Suprapubic skin (tissue), 4 donors: Measurements from ENCODE around the gene DDX25. TPM values are rescaled to one million over a fixed set of nuclear protein-coding genes. Genes with fewer than 3 reads are reported as not detected.

Experiments
- DNase-seq, 2 donors: peaks; one replicate each; pipeline ENCODE4 v3.0.0-alpha.2; 2019; ENCODE audit warnings: low spot score in 2 of 2
- H3K27ac ChIP-seq: fragments of 200-600 bp; sonication (generic); one replicate; pipeline ENCODE4 v1.5.1; 2019
- H3K27me3 ChIP-seq: fragments of 200-600 bp; sonication (generic); one replicate; pipeline ENCODE4 v1.5.1; 2019
- H3K36me3 ChIP-seq: fragments of 200-600 bp; sonication (generic); one replicate; pipeline ENCODE4 v1.5.1; 2019
- H3K4me1 ChIP-seq: fragments of 200-600 bp; sonication (generic); one replicate; pipeline ENCODE4 v1.5.1; 2019
- H3K4me3 ChIP-seq: fragments of 200-600 bp; sonication (generic); one replicate; pipeline ENCODE4 v1.5.1; 2019; ENCODE audit warnings: mild to moderate bottlenecking
- H3K9me3 ChIP-seq: fragments of 200-600 bp; sonication (generic); one replicate; pipeline ENCODE4 v1.5.1; 2019
- EP300 ChIP-seq: sonication (generic); formaldehyde crosslinking; IDR thresholded peaks from one replicate; pipeline ENCODE4 v1.6.1; 2017; ENCODE audit warnings: antibody characterized with exemption
- POLR2A ChIP-seq, 2 donors: fragments of 450-650 bp; IDR thresholded peaks; one replicate each; pipeline ENCODE4 v1.6.1; 2017; ENCODE audit warnings: antibody characterized with exemption in 2 of 2, mild to moderate bottlenecking in 2 of 2, moderate library complexity in 2 of 2
- POLR2AphosphoS5 ChIP-seq, 3 donors: sonication (generic); formaldehyde crosslinking; IDR thresholded peaks; one replicate each; pipeline ENCODE4 v1.6.1; 2017; ENCODE audit warnings: antibody characterized with exemption in 3 of 3
- WGBS: methylation state at CpG from one replicate; pipeline ENCODE4 v1.1.5; 2018; 5-methylcytosine and 5-hydroxymethylcytosine counted together
- total RNA-seq, 4 donors: library from RNA; depleted of rRNA; stranded (reverse); fragments of >200 nt; gene quantifications; one replicate each; pipeline ENCODE4 v1.1.0, GENCODE V29; 2016
- TF ChIP-seq, protein P1 (sequence below), 2 donors: fragments of 200-600 bp in 1 of 2; fragments of 450-650 bp in 1 of 2; sonication (generic) in 1 of 2; IDR thresholded peaks; one replicate each; pipeline ENCODE4 v1.5.1; 2016 to 2019; ENCODE audit warnings: antibody characterized with exemption in 2 of 2, mild to moderate bottlenecking in 1 of 2, moderate library complexity in 1 of 2

Gene DDX25
- total RNA-seq, 4 donors from 2014 or later, result 0.15 to 1.2 (median 0.32) TPM; not detected in 1

DNA sequence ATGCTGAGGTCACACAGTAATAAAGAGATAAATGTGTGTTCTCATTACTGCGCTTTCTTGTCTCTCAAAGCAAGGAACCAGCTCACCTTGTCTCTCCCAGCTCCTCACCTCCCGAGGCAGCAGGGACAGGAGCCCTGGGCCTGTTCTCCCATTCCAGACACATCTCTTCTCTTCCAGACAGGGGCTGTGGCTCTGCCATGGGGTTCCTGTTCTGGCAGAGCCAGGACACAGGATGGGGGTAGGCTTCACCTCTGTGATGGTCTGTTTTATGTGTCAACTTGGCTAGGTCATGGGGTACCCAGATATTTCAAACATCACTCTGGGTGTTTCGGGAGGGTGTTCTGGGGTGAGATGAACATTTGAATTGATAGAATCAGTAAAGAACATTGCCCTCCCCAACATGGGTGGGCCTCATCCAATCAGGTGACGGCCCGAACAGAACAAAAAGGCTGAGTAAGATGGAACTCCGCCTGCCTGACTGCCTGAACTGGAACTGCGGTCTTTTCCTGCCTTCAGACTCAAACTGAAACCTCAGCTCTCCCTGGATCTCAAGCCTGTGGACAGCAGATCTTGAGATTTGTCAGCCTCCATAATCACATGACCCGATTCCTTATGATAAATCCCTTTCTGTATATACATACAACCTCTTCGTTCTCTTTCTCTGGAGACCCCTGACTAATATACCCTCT, 39.5 kb downstream of the DDX25 start:
- 92% methylated on average over 9 of the region's 9 CpGs for WGBS
- DNase-seq, result peak in 1 of 2 donors; percentile 25
- Histone ChIP-seq H3K4me1 (peaks cover 4% of the 10 kb centered on the region), H3K27ac (no peak overlapping the region), H3K4me3 (no peak overlapping the region), H3K36me3 (no peaks in the 10 kb centered on the region), H3K9me3 (no peaks in the 10 kb centered on the region), H3K27me3 (no peaks in the 10 kb centered on the region)
- TF ChIP-seq POLR2AphosphoS5 (IDR thresholded peaks at IDR 0.05), result no peak
- TF ChIP-seq, protein P1, sequence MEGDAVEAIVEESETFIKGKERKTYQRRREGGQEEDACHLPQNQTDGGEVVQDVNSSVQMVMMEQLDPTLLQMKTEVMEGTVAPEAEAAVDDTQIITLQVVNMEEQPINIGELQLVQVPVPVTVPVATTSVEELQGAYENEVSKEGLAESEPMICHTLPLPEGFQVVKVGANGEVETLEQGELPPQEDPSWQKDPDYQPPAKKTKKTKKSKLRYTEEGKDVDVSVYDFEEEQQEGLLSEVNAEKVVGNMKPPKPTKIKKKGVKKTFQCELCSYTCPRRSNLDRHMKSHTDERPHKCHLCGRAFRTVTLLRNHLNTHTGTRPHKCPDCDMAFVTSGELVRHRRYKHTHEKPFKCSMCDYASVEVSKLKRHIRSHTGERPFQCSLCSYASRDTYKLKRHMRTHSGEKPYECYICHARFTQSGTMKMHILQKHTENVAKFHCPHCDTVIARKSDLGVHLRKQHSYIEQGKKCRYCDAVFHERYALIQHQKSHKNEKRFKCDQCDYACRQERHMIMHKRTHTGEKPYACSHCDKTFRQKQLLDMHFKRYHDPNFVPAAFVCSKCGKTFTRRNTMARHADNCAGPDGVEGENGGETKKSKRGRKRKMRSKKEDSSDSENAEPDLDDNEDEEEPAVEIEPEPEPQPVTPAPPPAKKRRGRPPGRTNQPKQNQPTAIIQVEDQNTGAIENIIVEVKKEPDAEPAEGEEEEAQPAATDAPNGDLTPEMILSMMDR (IDR thresholded peaks at IDR 0.05), result no peak
- no peak for TF ChIP-seq EP300
- TF ChIP-seq POLR2A (IDR thresholded peaks at IDR 0.05), result no peak

DNA sequence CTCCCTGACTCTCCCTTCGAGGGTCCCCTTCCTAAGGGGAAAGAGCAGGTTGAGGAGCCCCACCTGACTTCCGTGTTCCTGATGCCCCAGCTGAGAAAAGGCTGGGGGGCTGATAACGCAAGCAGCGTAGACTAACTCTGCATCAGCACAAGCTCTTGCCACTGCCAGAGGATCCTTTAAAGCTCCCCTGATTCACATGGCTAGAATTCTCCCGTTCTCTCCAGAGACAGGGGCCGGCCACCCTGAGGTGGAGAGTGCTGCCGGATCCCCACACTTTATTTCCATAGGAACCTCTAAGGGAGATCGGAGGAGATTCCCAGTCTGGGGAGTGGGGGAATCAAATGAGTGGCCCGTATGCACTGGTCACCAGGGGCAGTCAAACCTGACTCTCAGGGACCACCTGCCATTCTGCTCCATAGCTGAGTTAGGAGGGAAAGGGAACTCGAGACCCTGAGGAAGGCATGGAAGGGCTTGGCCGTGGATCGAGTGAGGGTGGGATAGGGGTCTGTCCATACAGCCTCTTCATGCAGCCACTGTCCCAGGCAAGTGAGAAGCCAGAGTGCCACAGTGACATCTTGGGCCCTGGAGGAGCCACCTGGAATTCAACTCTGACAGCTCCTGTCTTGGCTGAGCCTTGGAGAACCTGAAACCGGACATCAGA, 40.2 kb downstream of the DDX25 start:
- WGBS, result 95% methylated on average over 11 of the region's 13 CpGs
- TF ChIP-seq POLR2AphosphoS5 (IDR thresholded peaks at IDR 0.05) (no peak), EP300 (no peak), POLR2A (IDR thresholded peaks at IDR 0.05) (no peak)
- TF ChIP-seq, protein P1 (IDR thresholded peaks at IDR 0.05), result no peak
- no peak overlapping the region for H3K4me3 ChIP-seq
- no peaks in the 10 kb centered on the region for H3K4me1 ChIP-seq
- peak in 1 of 2 donors; percentile 44 for DNase-seq
- H3K9me3 ChIP-seq, result no peaks in the 10 kb centered on the region
- no peaks in the 10 kb centered on the region for H3K27me3 ChIP-seq
- H3K27ac ChIP-seq, result no peak overlapping the region
- no peaks in the 10 kb centered on the region for H3K36me3 ChIP-seq

DNA sequence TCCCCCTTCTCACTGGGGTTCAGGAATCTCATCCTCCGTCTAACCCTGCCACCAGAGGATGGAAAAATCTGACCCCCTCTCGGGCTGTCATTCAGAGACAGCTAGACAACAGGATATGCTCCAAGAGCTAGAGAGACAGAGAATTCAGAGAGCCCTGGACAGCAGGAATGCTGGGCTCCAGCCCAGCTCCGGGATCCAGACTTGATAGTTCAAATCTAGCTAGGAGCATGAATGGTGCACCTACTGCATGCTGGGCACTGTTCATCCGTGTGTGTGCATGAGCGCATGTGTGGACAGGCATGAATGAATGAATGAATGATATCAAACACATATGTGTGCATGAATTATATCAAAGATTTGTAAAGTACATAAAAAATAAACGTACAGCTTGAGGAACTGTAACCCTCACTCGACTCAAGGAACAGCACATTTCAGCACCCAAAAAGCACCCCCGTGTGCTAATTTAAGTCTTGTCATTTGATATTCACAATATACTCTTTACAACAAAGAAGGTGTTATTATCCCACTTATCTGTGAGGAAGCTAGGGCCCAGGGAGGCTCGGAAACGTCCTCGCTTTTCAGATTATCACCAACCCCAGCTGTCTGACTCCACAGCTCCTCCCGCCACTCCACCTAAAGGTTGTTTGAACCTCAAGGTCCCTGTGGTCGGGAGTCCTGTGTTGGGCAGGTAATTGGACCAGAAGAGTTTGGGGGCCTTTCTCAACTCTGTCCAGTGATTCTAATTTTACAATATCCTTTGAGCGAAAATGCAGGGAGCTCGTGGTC, 40.9 kb downstream of the DDX25 start:
- Histone ChIP-seq H3K4me3 (no peak overlapping the region), H3K9me3 (no peaks in the 10 kb centered on the region), H3K36me3 (no peaks in the 10 kb centered on the region), H3K27ac (no peak overlapping the region), H3K27me3 (no peaks in the 10 kb centered on the region), H3K4me1 (no peaks in the 10 kb centered on the region)
- TF ChIP-seq POLR2AphosphoS5 (IDR thresholded peaks at IDR 0.05) (no peak), POLR2A (IDR thresholded peaks at IDR 0.05) (no peak), EP300 (no peak)
- TF ChIP-seq, protein P1 (IDR thresholded peaks at IDR 0.05), result no peak
- WGBS, result 78% methylated on average over 15 of the region's 15 CpGs
- peak in 1 of 2 donors; percentile 28 for DNase-seq

DNA sequence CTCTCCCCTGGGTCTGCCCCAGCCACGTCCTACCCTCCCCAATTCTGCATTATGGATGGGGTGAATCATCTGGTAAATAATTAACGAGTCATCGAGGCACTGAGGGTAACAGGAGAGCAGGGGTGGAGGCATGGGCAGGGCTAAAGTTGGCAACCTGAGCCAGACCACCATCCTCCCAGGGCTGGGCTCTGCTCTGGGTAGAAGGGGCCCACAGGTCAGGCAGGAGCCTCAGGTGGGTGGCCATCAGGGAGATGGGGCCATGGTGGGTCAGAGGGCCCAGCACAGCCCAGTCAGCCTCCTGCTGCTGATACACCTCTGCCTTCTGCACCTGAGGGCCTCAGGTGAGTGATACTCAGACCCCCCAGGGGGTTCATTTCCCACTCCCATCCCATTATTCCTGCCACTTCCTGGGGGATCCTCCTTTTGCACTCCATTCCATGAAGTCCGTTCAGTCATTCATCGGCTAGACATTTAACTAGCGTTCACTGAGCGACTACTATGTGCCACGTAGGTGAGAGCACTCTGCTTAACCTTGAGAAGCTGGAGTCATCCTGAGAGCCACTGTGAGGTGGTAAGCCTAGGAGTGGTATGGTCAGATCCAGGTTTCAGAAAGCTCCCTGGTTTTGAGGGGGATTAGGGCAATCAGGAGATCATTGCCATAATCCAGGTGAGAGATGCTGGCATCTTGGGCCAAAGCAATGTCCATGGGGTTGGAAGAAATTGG, 41.7 kb downstream of the DDX25 start, which contains the start of gene VSIG10L2:
Gene VSIG10L2 (plus strand): TSS at position 248 of the 724 bp plus-strand sequence. CDS start 12 bp downstream, at position 260.
- H3K27ac ChIP-seq, result no peak within 1 kb of the TSS
- 76% methylated on average over 8 of the region's 8 CpGs for WGBS
- H3K4me1 ChIP-seq, result peaks cover 5% of the 10 kb centered on the region
- DNase-seq, result no peak
- no peaks in the 10 kb centered on the region for H3K36me3 ChIP-seq
- H3K9me3 ChIP-seq, result no peaks in the 10 kb centered on the region
- no peaks in the 10 kb centered on the region for H3K27me3 ChIP-seq
- H3K4me3 ChIP-seq, result no peak within 1 kb of the TSS
- TF ChIP-seq EP300 (no peak), POLR2AphosphoS5 (IDR thresholded peaks at IDR 0.05) (no peak), POLR2A (IDR thresholded peaks at IDR 0.05) (no peak)
- TF ChIP-seq, protein P1 (IDR thresholded peaks at IDR 0.05), result no peak
